Left hindlimb (tissue), 1 donor: Measurements from ENCODE around the gene VWA2.

Source experiments
- DNase-seq: peaks from one replicate; pipeline ENCODE4 v3.0.0-alpha.2; 2018

VWA2 gene

GRCh38 chr10:114246679-114247305 lies 7.7 kb downstream of the VWA2 start:
- no peak for DNase-seq

- DNase-seq = no peak
These were observed 11.2 kb downstream of the VWA2 start for GRCh38 chr10:114250236-114250635.

GRCh38 chr10:114250716-114251115 lies 11.7 kb downstream of the VWA2 start:
- DNase-seq = no peak

- DNase-seq = no peak
These were observed 13.0 kb downstream of the VWA2 start for GRCh38 chr10:114252092-114252491.

GRCh38 chr10:114252883-114253282 lies 13.8 kb downstream of the VWA2 start:
- no peak for DNase-seq

GRCh38 chr10:114255227-114255626 lies 16.2 kb downstream of the VWA2 start:
- no peak for DNase-seq

- DNase-seq = no peak
These were observed 17.1 kb downstream of the VWA2 start for GRCh38 chr10:114256008-114256765.

GRCh38 chr10:114256822-114257221 lies 17.8 kb downstream of the VWA2 start:
- no peak for DNase-seq

- DNase-seq = no peak
These were observed 18.4 kb downstream of the VWA2 start for GRCh38 chr10:114257498-114257897.

- no peak for DNase-seq
These were observed 19.3 kb downstream of the VWA2 start for GRCh38 chr10:114258274-114258840.

- DNase-seq = no peak
These were observed 20.8 kb downstream of the VWA2 start for GRCh38 chr10:114259824-114260223.

- no peak for DNase-seq
These were observed 21.3 kb downstream of the VWA2 start for GRCh38 chr10:114260366-114260765.

GRCh38 chr10:114261076-114261475 lies 22.0 kb downstream of the VWA2 start:
- no peak for DNase-seq

- DNase-seq = no peak
These were observed 23.4 kb downstream of the VWA2 start for GRCh38 chr10:114262496-114262895.

GRCh38 chr10:114265392-114266053 lies 26.5 kb downstream of the VWA2 start:
- no peak for DNase-seq

GRCh38 chr10:114266521-114266920 lies 27.5 kb downstream of the VWA2 start:
- no peak for DNase-seq

- DNase-seq = no peak
These were observed 32.2 kb downstream of the VWA2 start for GRCh38 chr10:114271075-114271778.

- no peak for DNase-seq
These were observed 32.7 kb downstream of the VWA2 start for GRCh38 chr10:114271779-114272167.

GRCh38 chr10:114272696-114273095 lies 33.6 kb downstream of the VWA2 start:
- DNase-seq = no peak

- DNase-seq = no peak
These were observed 34.9 kb downstream of the VWA2 start for GRCh38 chr10:114273910-114274309.

GRCh38 chr10:114274616-114275453 lies 35.8 kb downstream of the VWA2 start:
- no peak for DNase-seq

GRCh38 chr10:114276066-114276465 lies 37.0 kb downstream of the VWA2 start:
- DNase-seq = no peak
